ENCODE results near the gene KCNQ5. TPM values are rescaled to one million over a fixed set of nuclear protein-coding genes. Genes with fewer than 3 reads are reported as not detected.

KCNQ5 gene
- total RNA-seq, 1 experiment from 2014 or later = 2.0 TPM

- Mint-ChIP-seq H3K36me3 (no peaks in the 10 kb centered on the region), H3K9me3 (peaks cover 16% of the 10 kb centered on the region), H3K4me3 (no peak overlapping the region), H3K27me3 (ENCODE audit: low read depth) (no peaks in the 10 kb centered on the region), H3K27ac (no peak overlapping the region), H3K4me1 (peaks cover 4% of the 10 kb centered on the region; the same call in 1 of the 2 replicates)
- POLR2A ChIA-PET = no interaction called here
- CTCF ChIA-PET = no interaction called here
- DNase-seq (ENCODE audit: low spot score) (no peak), ATAC-seq (no peak)
- TF ChIP-seq MYBL2 (CRISPR knock-in tag; IDR thresholded peaks at IDR 0.05) (no peak), JAZF1 (CRISPR knock-in tag; IDR thresholded peaks at IDR 0.05) (no peak), CBFB (CRISPR knock-in tag; IDR thresholded peaks at IDR 0.05; ENCODE audit: low read depth) (no peak), E2F4 (CRISPR knock-in tag; IDR thresholded peaks at IDR 0.05; ENCODE audit: borderline replicate concordance, low read depth) (no peak)
Measured at GRCh38 chr6:73043446-73043845, 421.6 kb downstream of the KCNQ5 start.

- ChIA-PET CTCF (no interaction called here), POLR2A (no interaction called here)
- no peak for ATAC-seq
- DNase-seq (ENCODE audit: low spot score) = no peak
- Mint-ChIP-seq H3K36me3 (no peaks in the 10 kb centered on the region), H3K9me3 (no peaks in the 10 kb centered on the region), H3K4me1 (peaks cover 4% of the 10 kb centered on the region; the same call in 1 of the 2 replicates), H3K4me3 (no peak overlapping the region), H3K27me3 (ENCODE audit: low read depth) (no peaks in the 10 kb centered on the region), H3K27ac (no peak overlapping the region)
- TF ChIP-seq RELA (CRISPR knock-in tag; IDR thresholded peaks at IDR 0.05; ENCODE audit: borderline replicate concordance) = no peak
- TF ChIP-seq FOXK1 (CRISPR knock-in tag; IDR thresholded peaks at IDR 0.05) = no peak
Measured at GRCh38 chr6:73045609-73046008, 423.7 kb downstream of the KCNQ5 start.

GRCh38 chr6:73047801-73048200 is 425.9 kb downstream of the KCNQ5 start:
- Mint-ChIP-seq H3K36me3 (no peaks in the 10 kb centered on the region), H3K9me3 (no peaks in the 10 kb centered on the region), H3K27ac (no peak overlapping the region), H3K4me1 (peaks cover 4% of the 10 kb centered on the region; the same call in 1 of the 2 replicates), H3K4me3 (no peak overlapping the region), H3K27me3 (ENCODE audit: low read depth) (no peaks in the 10 kb centered on the region)
- ChIA-PET POLR2A (no interaction called here), CTCF (no interaction called here)
- no peak for DNase-seq (ENCODE audit: low spot score)
- no peak for ATAC-seq
- TF ChIP-seq HMGA2 (CRISPR knock-in tag; IDR thresholded peaks at IDR 0.05) = no peak
- TF ChIP-seq AR (CRISPR knock-in tag; IDR thresholded peaks at IDR 0.05) = no peak
- TF ChIP-seq E2F5 (CRISPR knock-in tag; IDR thresholded peaks at IDR 0.05) = no peak
- TF ChIP-seq ZNF416 (CRISPR knock-in tag; IDR thresholded peaks at IDR 0.05) = no peak
- no peak for TF ChIP-seq E2F4 (CRISPR knock-in tag; IDR thresholded peaks at IDR 0.05; ENCODE audit: borderline replicate concordance, low read depth)
- no peak for TF ChIP-seq USF2 (CRISPR knock-in tag; IDR thresholded peaks at IDR 0.05)
- TF ChIP-seq ZNF121 (CRISPR knock-in tag; IDR thresholded peaks at IDR 0.05) = no peak
- TF ChIP-seq CBFB (CRISPR knock-in tag; IDR thresholded peaks at IDR 0.05; ENCODE audit: low read depth) = no peak
- no peak for TF ChIP-seq GRHL2 (CRISPR knock-in tag; IDR thresholded peaks at IDR 0.05; ENCODE audit: insufficient replicate concordance, severe bottlenecking)
- TF ChIP-seq CTCF (IDR thresholded peaks at IDR 0.05) = no peak
- no peak for TF ChIP-seq ELF4 (CRISPR knock-in tag; IDR thresholded peaks at IDR 0.05; ENCODE audit: low read depth)
- no peak for TF ChIP-seq ZSCAN18 (CRISPR knock-in tag; IDR thresholded peaks at IDR 0.05)
- no peak for TF ChIP-seq ERG (CRISPR knock-in tag; IDR thresholded peaks at IDR 0.05)

Measured in WTC11 (cell line).